ENCODE results near the gene TJAP1.
"Not testable (repeated sequence)": the region's sequence is repeated elsewhere in the genome, so short reads cannot be mapped to it uniquely, and the experiment has no call there.

Gene TJAP1

DNA sequence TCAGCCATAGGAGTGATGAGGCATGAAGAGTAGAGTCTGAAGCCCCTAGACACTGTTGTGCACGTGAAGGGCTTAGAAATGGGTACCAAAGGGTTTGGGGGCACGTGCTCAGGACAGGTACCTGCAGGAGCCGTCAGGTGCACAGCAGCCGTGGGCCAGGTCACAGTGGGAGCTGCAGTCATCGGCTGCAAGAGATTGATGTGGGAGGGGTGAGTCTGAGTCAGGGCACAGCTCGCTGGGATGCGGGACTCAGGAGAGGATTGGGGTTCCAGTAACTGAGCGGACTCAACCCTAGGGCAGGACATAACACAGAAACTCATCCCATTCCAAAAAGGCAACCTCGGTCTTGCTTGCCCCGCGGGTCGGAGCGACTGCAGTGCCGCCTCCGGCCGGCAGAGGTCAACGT is 23.1 kb upstream of the TJAP1 start:
- DNase-seq (peak; percentile 82), ATAC-seq (peak; percentile 15)

DNA sequence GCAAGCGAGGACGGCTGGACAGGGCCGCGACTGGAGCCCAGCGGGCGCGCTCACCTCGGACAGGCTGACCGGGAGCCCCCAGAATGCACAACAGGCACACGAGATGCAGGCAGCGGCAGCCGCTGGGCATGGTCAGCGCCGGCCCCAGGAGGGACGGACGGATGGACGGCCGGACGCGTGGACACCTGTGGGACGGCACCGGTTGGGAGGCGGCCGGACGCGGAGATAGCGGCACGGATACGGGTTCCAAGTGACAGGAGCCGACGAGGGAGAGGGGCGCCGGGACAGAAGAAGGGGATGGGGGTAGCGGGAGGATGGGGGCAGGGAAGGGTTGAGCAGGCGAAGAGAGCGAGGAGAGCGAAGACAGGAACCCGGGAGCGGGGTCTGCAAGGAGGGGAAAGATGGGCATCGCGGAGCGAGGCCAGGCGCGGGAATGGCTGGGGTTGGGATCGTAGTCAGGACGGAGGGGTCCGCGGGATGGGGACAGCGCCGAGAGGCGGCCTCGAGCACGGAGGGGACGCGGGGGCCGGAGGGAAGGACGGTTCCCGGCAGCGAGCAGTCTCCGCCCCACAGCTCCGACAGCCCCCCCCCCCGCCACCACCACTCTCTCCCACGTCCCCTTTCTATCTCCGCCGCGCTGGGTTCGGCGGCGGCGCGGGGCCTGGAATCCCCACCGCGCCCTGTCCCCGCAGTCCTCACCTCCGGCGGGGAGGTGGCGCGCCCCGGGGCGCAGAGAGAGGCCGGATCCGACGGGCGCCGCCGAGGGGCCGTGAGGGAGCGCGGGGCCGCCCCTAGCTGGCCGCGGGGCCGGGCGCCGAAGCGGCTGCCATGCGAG is 22.5 kb upstream of the TJAP1 start:
- peak; percentile 68 for ATAC-seq
- peak; percentile 41 for DNase-seq

DNA sequence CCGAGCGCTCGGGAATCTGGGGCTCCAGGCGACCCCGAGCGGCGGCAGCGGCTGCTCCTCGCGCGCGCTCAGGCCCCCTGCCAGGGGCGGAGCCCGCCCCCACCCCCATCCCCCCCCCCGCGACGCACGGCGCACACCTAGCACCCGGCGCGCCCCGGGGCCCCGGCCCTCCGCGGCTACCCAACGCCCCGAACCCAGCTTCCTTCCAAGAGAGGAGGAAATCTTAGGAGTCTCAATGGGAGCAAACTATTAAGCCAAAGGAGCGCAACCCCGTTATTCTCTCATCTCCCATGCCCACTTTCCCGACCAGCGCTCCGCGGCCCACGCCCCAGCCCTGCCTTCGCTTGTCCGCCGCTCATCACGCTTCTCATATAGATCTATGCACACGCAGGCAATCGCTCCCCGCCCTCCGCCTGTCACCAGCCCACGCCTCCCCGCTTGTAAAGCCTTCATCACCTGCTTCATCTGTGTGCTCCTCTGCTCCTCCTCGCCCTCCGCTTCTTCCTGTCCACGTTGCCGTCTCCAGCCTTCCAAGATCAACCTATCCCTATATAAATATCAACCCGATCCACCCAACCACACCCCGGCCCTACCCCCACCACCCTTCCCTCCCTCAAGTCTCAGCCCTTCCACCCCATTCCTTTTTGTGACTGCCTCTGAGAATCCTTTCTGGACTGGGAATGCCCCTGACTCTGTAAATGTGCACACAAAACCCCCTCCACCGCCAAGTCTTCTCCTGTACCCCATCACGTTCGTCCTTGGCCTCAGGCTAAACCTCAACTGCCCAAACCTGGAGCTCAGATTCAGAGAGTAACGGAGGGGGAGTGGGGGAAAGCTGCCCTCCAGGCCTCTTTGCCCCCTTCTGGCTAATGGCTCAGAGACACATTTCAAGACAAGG is 21.6 kb upstream of the TJAP1 start, which contains the start of gene DLK2:
Gene DLK2 (minus strand): TSS at position 18 of the 898 bp plus-strand sequence. CDS start 723 bp downstream, outside the sequence.
- DNase-seq (peak; percentile 56), ATAC-seq (peak; percentile 53)

DNA sequence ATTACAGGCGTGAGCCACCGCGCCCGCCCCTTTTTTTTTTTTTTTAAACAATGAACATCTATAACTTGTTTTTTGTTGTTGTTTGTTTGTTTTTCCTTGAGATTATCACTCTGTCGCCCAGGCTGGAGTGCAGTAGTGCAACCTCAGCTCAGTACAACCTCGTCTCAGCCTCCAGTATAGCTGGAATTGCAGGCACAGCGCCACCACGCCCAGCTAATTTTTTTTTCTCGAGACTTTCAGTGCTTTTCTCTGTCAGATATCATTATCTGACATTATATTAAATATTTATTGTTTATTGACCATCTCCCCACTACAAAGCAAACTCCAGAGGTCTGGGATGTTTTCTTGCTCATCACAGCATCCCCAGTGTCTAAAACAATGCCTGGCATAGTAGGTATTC is 19.7 kb upstream of the TJAP1 start:
- DNase-seq (no peak), ATAC-seq (no peak)

DNA sequence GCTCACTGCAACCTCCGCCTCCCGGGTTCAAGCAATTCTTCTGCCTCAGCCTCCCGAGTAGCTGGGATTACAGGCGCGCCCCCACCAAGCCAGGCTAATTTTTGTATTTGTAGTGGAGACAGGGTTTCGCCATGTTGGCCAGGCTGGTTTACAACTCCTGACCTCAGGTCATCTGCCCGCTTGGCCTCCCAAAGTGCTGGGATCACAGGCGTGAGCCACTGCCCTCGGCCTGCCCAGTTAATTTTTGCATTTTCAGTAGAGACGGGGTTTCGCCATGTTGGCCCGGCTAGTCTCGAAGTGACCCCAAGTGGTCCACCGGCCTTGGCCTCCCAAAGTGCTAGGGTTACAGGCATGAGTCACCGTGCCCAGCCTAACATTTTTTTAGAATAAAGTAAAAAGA is 19.2 kb upstream of the TJAP1 start:
- not testable (repeated sequence) for DNase-seq, ATAC-seq

DNA sequence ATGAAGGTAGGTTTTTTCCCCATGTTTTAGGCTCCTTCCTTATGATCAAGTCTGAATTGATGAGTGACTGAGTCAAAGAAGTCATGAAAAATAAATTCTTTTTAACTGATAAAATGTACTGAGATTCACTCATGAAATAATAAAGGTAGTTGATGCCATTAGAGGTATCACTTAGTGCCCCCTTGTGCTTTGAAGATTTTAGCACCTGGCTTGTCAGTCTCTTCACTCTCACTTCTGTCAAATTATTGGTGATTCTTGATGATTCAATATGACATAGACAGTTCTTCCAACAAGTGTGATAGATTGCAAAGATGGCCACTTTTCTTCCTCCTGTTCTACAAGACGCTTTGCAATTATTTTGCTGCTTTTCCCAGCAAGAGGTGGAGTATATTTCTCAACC is 17.8 kb upstream of the TJAP1 start:
- ATAC-seq (no peak), DNase-seq (no peak)

DNA sequence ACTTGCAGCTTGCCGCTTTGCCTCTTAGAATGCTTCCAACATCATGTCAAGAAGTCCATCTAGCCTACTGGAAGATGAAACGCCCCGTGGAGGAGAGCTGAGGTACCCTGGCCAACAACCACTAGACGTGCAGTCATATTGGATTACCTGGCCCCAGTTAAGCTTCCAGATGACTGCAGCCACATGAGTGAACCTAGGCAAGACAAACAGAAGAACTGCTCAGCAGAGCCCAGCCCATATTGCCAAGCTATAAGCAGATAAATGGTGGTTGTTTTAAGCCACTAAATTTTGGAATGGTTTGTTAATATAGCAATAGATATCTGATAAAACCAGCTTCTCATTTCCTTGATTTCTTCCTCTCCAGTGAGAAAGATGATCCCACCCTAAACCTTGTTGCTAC is 17.3 kb upstream of the TJAP1 start:
- no peak for ATAC-seq
- DNase-seq, result no peak

DNA sequence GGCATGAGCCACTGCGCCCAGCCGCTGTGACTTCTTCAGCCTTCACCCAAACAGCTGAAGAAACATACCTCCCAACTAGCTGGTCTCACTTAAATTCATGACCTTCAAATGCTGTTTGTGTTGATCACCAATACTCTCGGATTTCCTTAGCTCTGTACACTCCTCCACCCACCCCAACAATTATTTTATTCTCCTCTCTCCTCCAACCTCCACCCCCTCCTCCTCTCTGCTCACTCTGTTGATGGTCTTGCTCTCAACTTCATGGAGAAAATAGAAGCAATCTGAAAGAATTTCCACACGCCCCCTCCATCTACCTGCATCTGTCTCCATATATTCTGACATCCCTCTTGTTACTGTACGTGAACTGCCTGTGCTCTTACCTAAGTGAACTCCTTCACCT is 15.4 kb upstream of the TJAP1 start:
- ATAC-seq (no peak), DNase-seq (no peak)

DNA sequence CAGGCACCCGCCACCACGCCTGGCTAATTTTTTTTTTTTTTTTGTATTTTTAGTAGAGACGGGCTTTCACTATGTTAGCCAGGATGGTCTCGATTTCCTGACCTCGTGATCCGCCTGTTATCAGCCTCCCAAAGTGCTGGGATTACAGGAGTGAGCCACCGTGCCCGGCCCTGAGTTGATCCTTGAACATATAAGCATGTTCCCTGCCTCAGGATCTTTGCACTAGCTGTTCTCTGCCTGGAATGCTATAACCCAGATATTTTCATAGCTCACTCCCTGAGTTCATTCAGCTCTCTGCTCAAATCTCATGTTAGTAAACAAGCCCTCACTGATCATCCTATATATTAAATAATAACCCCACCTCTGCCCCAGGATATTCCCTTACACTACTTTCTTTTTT is 13.0 kb upstream of the TJAP1 start:
- ATAC-seq (no peak), DNase-seq (no peak)

DNA sequence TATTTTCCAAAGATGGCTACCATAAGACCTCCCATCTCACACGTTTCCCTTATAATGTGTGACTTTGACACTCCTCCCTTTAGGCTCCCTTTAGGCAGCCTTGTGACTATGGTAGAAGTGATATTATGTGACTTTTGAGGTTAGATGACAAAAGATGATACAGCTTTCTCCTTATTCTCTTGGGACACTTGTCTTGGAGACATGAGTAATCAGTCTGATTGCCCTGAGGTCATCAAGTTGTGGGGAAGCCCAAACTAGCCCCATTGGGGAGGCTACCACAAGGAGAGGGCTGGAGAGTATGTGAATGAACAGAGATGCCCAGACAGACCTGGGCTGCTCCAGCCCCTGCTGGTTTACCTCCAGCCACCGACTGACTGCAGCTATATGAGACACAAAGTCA is 11.4 kb upstream of the TJAP1 start:
- ATAC-seq, result peak; percentile 72
- no peak for DNase-seq

DNA sequence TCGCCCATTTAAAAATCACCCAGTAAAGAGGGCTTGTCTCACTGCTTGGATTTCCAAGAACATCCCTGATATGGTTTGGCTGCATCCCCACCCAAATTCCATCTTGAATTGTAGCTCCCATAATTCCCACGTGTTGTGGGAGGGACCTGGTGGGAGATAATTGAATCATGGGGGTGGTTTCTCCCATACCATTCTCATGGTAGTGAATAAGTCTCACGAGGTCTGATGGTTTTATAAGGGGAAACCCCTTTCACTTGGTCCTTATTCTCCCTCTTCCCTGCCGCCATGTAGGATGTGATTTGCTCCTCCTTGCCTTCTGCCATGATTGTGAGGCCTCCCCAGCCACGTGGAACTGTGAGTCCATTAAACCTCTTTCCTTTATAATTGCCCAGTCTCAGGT is 10.1 kb upstream of the TJAP1 start:
- ATAC-seq, DNase-seq: not testable (repeated sequence)

DNA sequence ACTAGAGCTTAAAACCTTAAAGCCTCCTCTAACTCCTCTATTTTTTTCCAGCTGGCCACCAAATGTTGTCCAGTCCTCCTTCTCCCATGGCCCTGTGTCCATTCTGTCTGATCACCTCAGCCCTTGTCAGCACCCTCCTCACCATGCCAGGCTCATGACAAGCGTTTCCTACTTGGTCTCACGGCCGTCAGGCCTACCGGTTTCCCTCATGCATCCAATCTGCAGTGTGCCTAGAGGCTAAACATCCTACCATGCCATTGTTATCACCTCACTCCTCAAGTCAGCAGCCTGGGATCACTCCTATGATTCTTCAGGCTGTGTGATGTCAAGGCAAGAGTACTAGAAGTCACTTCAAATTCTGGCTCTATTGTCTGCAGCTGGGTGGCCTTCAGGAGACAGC is 9.6 kb upstream of the TJAP1 start:
- DNase-seq, result no peak
- no peak for ATAC-seq

DNA sequence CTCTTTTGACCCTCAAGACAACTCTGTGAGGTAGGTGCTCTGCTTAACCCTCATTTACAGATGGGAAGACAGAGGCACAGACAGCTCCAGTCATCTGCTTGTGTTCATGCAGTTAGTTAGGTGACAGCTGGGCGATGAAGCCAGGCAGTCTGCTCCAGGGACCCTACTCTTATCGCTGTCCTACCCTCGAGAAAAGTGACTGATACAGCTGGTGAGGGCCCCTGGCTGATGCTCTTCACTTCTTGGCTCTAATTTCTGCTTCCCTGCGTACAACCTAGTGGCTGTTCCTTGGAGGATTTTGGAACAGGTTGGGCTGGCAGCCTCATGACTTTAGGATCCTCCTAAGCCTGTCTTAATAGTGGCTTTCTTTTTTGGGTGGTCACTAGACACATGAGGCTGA is 9.1 kb upstream of the TJAP1 start:
- no peak for ATAC-seq
- no peak for DNase-seq

DNA sequence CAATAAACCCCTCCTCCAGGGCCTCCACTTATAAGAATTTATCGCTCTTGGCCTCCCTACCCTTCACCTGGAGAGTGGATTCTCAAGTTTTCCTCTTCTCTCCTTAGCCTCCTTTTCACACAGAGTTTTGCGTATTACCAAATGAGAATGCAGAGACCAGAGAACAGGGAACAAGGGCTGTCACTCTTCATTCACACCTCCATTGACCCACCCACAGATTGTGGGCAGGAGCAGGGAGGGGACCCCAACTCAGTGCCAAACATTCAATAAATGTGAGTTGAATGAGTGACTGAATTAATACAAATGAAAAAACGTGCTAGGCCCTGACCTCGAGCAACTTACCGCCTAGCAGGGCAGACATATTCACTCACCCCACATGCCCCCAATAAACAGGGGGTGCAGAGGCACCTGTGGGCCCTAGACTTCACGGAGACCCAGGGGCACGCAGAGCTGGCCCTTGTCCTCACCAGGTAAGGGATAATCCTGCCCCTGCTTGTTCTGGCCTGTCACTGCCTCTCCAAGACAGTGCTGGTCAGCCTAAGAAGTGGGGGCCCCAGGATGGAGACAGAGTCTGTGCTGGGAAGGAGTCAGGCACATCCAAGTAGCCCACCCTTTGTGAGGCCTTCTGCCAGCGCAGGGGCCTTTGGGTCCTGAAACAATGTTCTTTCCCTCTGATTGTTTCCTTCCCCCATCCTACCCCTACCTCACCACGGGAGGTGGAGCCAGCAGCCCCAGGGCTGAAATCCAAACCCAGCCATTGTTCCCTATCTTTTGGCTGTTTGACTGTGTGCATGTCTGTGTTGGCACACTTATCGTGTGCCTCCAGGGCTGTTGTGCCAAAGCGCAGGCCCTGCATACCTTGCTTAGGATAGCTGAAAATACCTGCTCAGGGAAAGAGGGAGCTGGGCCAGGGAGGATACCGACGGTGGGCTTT is 8.4 kb upstream of the TJAP1 start:
- ATAC-seq (no peak), DNase-seq (no peak)

DNA sequence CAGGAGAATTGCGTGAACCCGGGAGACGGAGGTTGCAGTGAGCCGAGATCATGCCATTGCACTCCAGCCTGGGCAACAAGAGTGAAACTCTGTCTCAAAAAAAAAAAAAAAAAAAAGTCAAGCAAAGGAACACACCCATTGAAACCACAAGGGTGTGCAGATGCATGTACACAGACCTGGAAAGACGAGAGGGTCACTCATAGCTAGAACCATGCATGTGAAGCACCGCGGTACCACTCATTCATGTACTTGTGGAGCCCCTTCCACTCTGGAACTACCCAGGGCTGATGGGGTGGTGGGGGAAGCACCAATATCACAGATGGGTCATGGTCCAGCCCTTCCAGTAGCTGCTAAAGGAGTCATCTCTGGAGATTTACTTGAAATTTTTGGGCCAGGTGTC is 7.4 kb upstream of the TJAP1 start:
- DNase-seq, result no peak
- no peak for ATAC-seq

DNA sequence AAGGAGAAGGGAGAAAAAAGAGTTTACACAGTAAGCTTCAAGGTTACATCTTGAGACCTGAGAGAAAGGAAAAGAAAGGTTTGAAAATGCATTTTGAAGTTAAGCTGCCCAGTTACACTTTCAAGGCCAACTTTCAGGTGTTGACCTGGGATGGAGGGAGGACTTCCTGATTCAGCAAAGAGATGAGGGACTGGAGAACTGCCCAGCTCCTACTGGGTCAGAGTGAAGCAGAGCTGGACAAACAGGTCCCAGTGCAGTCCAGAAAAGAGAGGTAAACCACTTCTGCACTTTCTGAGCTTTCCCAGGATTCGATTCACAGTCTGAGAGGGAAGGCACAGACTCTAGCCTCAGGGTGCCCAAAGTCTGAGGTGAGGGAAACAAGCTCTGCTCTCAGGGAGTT is 6.0 kb upstream of the TJAP1 start:
- DNase-seq, result no peak
- ATAC-seq, result no peak

DNA sequence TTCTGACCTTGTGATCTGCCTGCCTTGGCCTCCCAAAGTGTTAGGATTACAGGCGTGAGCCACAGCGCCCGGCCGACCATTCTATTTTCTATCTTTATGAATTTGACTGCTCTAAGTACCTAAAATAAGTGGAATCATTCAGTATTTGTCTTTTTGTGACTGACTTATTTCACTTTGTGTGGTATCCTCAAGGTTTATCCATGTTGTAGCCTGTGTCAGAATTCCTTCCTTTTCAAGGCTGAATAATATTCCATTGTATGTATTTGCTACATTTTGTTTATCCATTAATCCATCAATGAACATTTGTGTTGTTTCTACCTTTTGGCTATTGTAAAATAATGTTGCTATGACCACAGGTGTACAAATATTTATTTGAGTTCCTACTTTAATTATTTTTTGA is 4.9 kb upstream of the TJAP1 start:
- no peak for DNase-seq
- no peak for ATAC-seq

DNA sequence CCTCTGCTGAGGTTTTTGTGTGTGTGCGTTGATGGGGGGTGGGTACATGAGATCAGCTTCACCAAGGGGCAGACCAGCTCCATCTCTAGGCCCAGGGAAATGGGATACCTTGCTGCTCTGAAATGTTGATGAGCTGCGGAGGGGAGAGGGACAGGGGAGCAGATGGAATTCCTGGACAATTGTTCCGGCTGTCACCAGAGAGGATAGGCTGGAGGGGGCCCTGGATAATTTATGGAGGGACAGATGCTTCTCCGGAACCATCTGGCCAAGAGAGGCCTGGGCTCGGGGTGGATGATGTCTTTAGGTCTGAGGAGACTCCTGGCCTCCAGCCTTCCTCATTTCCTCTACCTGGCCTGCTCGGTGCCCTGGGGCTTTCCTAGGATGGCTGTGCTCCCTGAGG is 1.9 kb upstream of the TJAP1 start:
- no peak for DNase-seq
- no peak for ATAC-seq

DNA sequence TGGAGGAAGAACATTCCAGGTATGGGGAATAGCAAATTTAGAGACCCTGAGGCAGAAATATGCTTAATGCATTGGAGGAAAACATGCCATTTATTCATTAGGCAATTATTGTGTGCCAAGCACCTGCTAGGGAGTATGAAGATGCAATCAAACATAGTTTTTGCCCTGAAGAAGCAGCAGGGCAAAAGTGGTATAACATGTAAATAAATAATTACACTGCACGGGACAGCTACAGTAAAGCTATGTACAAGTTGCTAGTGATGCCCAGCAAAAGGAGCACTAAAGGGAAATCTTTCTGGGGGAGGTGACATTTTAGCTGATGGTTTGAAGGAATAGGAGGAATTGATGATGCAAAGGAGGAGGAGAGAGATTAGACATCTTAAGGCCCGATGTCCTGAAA is 624 bp upstream of the TJAP1 start:
- no peak for ATAC-seq
- DNase-seq, result no peak

DNA sequence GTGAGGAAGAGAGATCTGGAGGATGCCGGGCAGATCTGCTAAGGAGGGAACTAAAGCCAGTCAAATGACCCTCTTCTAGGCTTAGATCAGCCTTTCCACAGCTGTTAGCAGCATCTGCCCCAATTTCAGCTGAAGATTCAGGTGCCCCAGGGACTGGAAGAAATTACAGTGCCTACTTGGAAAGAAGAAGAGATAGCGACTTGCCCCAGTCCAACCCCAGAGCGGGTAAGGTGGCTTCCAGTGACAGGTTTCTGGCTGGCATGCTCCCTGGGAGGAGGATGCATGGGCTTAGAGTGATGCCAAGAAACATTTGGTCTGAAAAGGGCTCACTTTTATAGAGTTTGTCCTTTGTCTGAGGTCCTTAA is 620 bp downstream of the TJAP1 start:
- ATAC-seq (no peak), DNase-seq (no peak)

DNA sequence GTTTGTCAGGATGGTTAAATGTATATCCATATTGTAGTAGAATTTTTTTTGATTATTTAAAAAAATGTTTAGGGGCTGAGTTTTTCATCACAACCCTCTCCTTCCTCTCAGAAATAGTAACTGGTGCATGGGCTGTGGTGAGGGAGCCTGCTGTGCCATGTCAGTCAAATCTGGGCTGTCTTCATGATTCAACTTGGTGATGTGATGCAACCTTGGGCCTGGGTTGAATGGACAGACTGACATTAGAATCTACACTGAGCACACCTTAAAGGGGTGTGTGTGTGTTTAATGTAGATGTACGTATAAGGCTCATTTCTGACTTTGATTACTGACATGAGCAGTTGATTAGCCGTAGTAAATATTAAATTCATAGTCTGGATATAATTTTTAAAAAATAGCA is 3.7 kb downstream of the TJAP1 start:
- DNase-seq (no peak), ATAC-seq (no peak)

DNA sequence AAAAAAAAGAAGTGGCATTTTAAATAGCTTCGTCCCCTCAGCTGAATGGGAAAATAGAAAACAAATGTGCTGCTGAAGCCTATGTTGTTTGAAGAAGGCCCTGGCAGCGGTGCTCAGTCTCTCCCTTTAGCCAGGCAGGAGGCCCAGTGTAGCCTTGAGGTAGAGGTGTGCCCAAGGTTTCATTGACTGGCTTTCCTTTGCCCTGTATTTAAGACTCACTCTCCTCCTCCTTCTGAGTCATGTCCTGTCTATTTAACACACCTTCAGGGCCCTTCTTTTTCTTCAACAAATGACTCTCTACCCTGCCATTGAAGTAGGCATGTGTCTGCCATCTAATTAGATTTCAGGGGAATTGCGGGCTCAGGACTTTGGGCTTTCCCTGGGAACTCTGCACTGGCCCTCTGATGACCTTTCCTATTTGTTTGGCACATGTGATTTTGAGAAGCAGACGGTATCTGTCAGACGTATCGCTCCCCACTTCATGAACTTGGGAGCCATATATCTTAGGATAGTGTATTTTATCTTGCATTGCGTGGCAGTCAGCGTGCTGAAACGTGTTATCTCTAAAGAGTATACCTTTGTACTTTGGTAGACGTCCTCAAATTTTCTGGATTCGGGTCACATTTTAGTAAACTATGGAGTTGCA is 4.3 kb downstream of the TJAP1 start:
- DNase-seq, result no peak
- peak; percentile 29 for ATAC-seq

Data from stimulated activated naive CD8-positive, alpha-beta T cell treated with anti-CD3 and anti-CD28 coated beads, Interleukin-15, Interleukin-2, amounts not matched to agents 100 U/mL and 50 U/mL, for 24 hours (primary cell).